Measurements from ENCODE around the gene PHC2.

DNA sequence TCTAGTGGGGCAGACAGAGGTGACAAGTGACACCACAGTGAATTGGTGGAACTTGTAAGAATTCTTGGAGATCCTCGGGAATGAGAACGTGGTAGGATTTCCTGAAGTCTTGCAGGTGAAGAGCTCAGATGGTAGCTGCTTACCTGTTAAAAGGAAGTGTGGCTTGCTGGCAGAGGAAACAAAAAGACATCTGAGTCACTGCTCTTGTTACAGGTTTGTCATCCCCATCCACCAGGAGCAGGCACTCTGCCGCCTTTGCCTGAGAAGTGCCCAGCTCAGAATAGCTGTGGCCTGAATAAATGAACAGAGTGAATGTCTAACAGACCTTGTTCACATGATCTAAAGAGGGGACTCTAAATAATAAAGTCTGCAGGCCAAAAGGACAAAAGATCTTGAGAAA lies 29.2 kb upstream of the PHC2 start:
- TF ChIP-seq, protein P1, sequence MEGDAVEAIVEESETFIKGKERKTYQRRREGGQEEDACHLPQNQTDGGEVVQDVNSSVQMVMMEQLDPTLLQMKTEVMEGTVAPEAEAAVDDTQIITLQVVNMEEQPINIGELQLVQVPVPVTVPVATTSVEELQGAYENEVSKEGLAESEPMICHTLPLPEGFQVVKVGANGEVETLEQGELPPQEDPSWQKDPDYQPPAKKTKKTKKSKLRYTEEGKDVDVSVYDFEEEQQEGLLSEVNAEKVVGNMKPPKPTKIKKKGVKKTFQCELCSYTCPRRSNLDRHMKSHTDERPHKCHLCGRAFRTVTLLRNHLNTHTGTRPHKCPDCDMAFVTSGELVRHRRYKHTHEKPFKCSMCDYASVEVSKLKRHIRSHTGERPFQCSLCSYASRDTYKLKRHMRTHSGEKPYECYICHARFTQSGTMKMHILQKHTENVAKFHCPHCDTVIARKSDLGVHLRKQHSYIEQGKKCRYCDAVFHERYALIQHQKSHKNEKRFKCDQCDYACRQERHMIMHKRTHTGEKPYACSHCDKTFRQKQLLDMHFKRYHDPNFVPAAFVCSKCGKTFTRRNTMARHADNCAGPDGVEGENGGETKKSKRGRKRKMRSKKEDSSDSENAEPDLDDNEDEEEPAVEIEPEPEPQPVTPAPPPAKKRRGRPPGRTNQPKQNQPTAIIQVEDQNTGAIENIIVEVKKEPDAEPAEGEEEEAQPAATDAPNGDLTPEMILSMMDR (IDR thresholded peaks at IDR 0.05; ENCODE audit: poor library complexity) = no peak
- no peak for TF ChIP-seq EZH2 (IDR thresholded peaks at IDR 0.05; ENCODE audit: borderline replicate concordance)
- TF ChIP-seq EZH2phosphoT487 (IDR thresholded peaks at IDR 0.05; ENCODE audit: low read depth, severe bottlenecking, unreplicated experiment) = no peak
